MM.1S (cell line): ENCODE measurements around the gene EFCAB12.

Source experiments
- CTCF ChIP-seq: fragments of 300-600 bp; sonication (generic); IDR thresholded peaks from 2 replicates; pipeline ENCODE4 v1.5.1; 2016; ENCODE audit warnings: antibody characterized with exemption, low read length, mixed read lengths
- EZH2 ChIP-seq: fragments of 300-600 bp; sonication (generic); optimal IDR thresholded peaks from 2 replicates; pipeline ENCODE3; 2017; ENCODE audit warnings: low read depth, mild to moderate bottlenecking, antibody characterized with exemption, low read length, mixed read lengths

- no peak for TF ChIP-seq EZH2
- no peak for TF ChIP-seq CTCF
Measured at GRCh38 chr3:129470861-129471260, 42.4 kb upstream of the EFCAB12 start.
